ENCODE data around the gene CNTNAP2. TPM values are rescaled to one million over a fixed set of nuclear protein-coding genes. Genes with fewer than 3 reads are reported as not detected.

CNTNAP2 gene
- total RNA-seq, 1 donor, result 7.6 TPM

GRCh38 chr7:148042935-148043631 lies 1926.5 kb downstream of the CNTNAP2 start:
- no peaks in the 10 kb centered on the region for H3K27me3 ChIP-seq (ENCODE audit: insufficient read depth, low read length)
- no peak for TF ChIP-seq CTCF (IDR thresholded peaks at IDR 0.05; ENCODE audit: extremely low read depth, low read depth, low read length)
- no peak overlapping the region for H3K4me2 ChIP-seq (ENCODE audit: insufficient read depth, low read length)
- H4K20me1 ChIP-seq (ENCODE audit: insufficient read depth, low read length), result no peaks in the 10 kb centered on the region
- DNase-seq (ENCODE audit: insufficient read length, low spot score, missing footprints), result no peak
- no peaks in the 10 kb centered on the region for H3K79me2 ChIP-seq (ENCODE audit: insufficient read depth, low read length)
- no peak overlapping the region for H2AFZ ChIP-seq (ENCODE audit: low read length)
- no peak overlapping the region for H3K27ac ChIP-seq (ENCODE audit: low read depth, low read length)
- no peaks in the 10 kb centered on the region for H3K9me3 ChIP-seq (ENCODE audit: low read depth, low read length)
- H3K4me1 ChIP-seq (ENCODE audit: insufficient read depth, low read length), result no peaks in the 10 kb centered on the region
- no peak overlapping the region for H3K4me3 ChIP-seq (ENCODE audit: insufficient read depth, low read length)
- no peaks in the 10 kb centered on the region for H3K36me3 ChIP-seq (ENCODE audit: insufficient read depth, low read length)

GRCh38 chr7:148044173-148044572 lies 1927.6 kb downstream of the CNTNAP2 start:
- DNase-seq (ENCODE audit: insufficient read length, low spot score, missing footprints), result no peak
- TF ChIP-seq CTCF (IDR thresholded peaks at IDR 0.05; ENCODE audit: extremely low read depth, low read depth, low read length), result no peak
- H2AFZ ChIP-seq (ENCODE audit: low read length), result peak overlapping the region; percentile 50
- H3K79me2 ChIP-seq (ENCODE audit: insufficient read depth, low read length), result no peaks in the 10 kb centered on the region
- no peaks in the 10 kb centered on the region for H3K9me3 ChIP-seq (ENCODE audit: low read depth, low read length)
- H3K4me2 ChIP-seq (ENCODE audit: insufficient read depth, low read length), result peak overlapping the region; percentile 16
- no peak overlapping the region for H3K4me3 ChIP-seq (ENCODE audit: insufficient read depth, low read length)
- no peaks in the 10 kb centered on the region for H3K4me1 ChIP-seq (ENCODE audit: insufficient read depth, low read length)
- H3K27me3 ChIP-seq (ENCODE audit: insufficient read depth, low read length), result no peaks in the 10 kb centered on the region
- no peak overlapping the region for H3K27ac ChIP-seq (ENCODE audit: low read depth, low read length)
- no peaks in the 10 kb centered on the region for H3K36me3 ChIP-seq (ENCODE audit: insufficient read depth, low read length)
- H4K20me1 ChIP-seq (ENCODE audit: insufficient read depth, low read length), result no peaks in the 10 kb centered on the region

- H3K4me1 ChIP-seq (ENCODE audit: insufficient read depth, low read length), result no peaks in the 10 kb centered on the region
- no peaks in the 10 kb centered on the region for H3K9me3 ChIP-seq (ENCODE audit: low read depth, low read length)
Measured at GRCh38 chr7:148045521-148045920, 1928.9 kb downstream of the CNTNAP2 start.

More at GRCh38 chr7:148045521-148045920, 1928.9 kb downstream of the CNTNAP2 start:
- no peaks in the 10 kb centered on the region for H3K36me3 ChIP-seq (ENCODE audit: insufficient read depth, low read length)
- no peaks in the 10 kb centered on the region for H3K79me2 ChIP-seq (ENCODE audit: insufficient read depth, low read length)
- no peak overlapping the region for H3K27ac ChIP-seq (ENCODE audit: low read depth, low read length)
- H2AFZ ChIP-seq (ENCODE audit: low read length), result no peak overlapping the region
- no peak for DNase-seq (ENCODE audit: insufficient read length, low spot score, missing footprints)
- H3K27me3 ChIP-seq (ENCODE audit: insufficient read depth, low read length), result no peaks in the 10 kb centered on the region
- no peaks in the 10 kb centered on the region for H4K20me1 ChIP-seq (ENCODE audit: insufficient read depth, low read length)
- no peak for TF ChIP-seq CTCF (IDR thresholded peaks at IDR 0.05; ENCODE audit: extremely low read depth, low read depth, low read length)
- no peak overlapping the region for H3K4me3 ChIP-seq (ENCODE audit: insufficient read depth, low read length)
- no peak overlapping the region for H3K4me2 ChIP-seq (ENCODE audit: insufficient read depth, low read length)
